Measurements from ENCODE around the gene NOM1.
A peak's percentile ranks its signal among the peaks of the same experiment; 100 is the strongest.

The NOM1 gene

GRCh38 chr7:157017149-157017548 is 67.6 kb downstream of the NOM1 start:
- H3K4me3 ChIP-seq (ENCODE audit: low read length): no peak overlapping the region
- DNase-seq (ENCODE audit: low read depth): no peak
- TF ChIP-seq CTCF (IDR thresholded peaks at IDR 0.05; ENCODE audit: insufficient read depth, low read depth, low read length, missing control alignments): no peak

- H3K4me3 ChIP-seq (ENCODE audit: low read length): no peak overlapping the region
- no peak for TF ChIP-seq CTCF (IDR thresholded peaks at IDR 0.05; ENCODE audit: insufficient read depth, low read depth, low read length, missing control alignments)
- no peak for DNase-seq (ENCODE audit: low read depth)
Observed at GRCh38 chr7:157017603-157018327, 68.3 kb downstream of the NOM1 start.

- no peak for TF ChIP-seq CTCF (IDR thresholded peaks at IDR 0.05; ENCODE audit: insufficient read depth, low read depth, low read length, missing control alignments)
- no peak overlapping the region for H3K4me3 ChIP-seq (ENCODE audit: low read length)
- DNase-seq (ENCODE audit: low read depth): no peak
Observed at GRCh38 chr7:157018328-157018996, 69.0 kb downstream of the NOM1 start.

- DNase-seq (ENCODE audit: low read depth): peak; percentile 56
- no peak overlapping the region for H3K4me3 ChIP-seq (ENCODE audit: low read length)
Observed at GRCh38 chr7:157018997-157019608, 69.6 kb downstream of the NOM1 start.

GRCh38 chr7:157019718-157020451 is 70.4 kb downstream of the NOM1 start:
- no peak overlapping the region for H3K4me3 ChIP-seq (ENCODE audit: low read length)
- DNase-seq (ENCODE audit: low read depth): no peak
- no peak for TF ChIP-seq CTCF (IDR thresholded peaks at IDR 0.05; ENCODE audit: insufficient read depth, low read depth, low read length, missing control alignments)

More at GRCh38 chr7:157018997-157019608, 69.6 kb downstream of the NOM1 start:
- TF ChIP-seq CTCF (IDR thresholded peaks at IDR 0.05; ENCODE audit: insufficient read depth, low read depth, low read length, missing control alignments): no peak

GRCh38 chr7:157020514-157021070 is 71.1 kb downstream of the NOM1 start:
- DNase-seq (ENCODE audit: low read depth): no peak
- no peak overlapping the region for H3K4me3 ChIP-seq (ENCODE audit: low read length)
- no peak for TF ChIP-seq CTCF (IDR thresholded peaks at IDR 0.05; ENCODE audit: insufficient read depth, low read depth, low read length, missing control alignments)

All from epithelial cell of esophagus (primary cell).